B cell (primary cell): ENCODE measurements around the gene LTA4H. TPM values are rescaled to one million over a fixed set of nuclear protein-coding genes. Genes with fewer than 3 reads are reported as not detected.

Source experiments
- ATAC-seq: fragments of 200-7000 bp; cut with Tn5 transposase; one replicate; pipeline ENCODE4 v1.10.0; 2021; ENCODE audit warnings: low read depth, mild to moderate bottlenecking, moderate number of reproducible peaks, moderate library complexity
- CTCF ChIA-PET: fragments of 350-600 bp; sonication (Branson Sonifier 250); formaldehyde crosslinking; loops from one replicate; lab custom pipeline; 2021; ENCODE audit warnings: antibody characterized with exemption, inconsistent platforms; lab: Charles Lee
- POLR2A ChIA-PET: fragments of 350-600 bp; sonication (Branson Sonifier 250); formaldehyde crosslinking; loops from one replicate; lab custom pipeline; 2021; ENCODE audit warnings: antibody characterized with exemption; lab: Charles Lee
- DNase-seq: peaks from one replicate; pipeline ENCODE4 v3.0.0; 2013
- H2AFZ ChIP-seq: 2 replicates; pipeline ENCODE4 v1.6.1; 2012; ENCODE audit warnings: mild to moderate bottlenecking, low read depth, low read length; ENCODE audit not compliant: insufficient read depth, poor library complexity, severe bottlenecking
- H3K27ac ChIP-seq, 2 donors: 1 replicate in 1 of 2; 2 replicates in 1 of 2; pipeline ENCODE4 v1.5.1; 2012 to 2013; ENCODE audit warnings: low read length in 2 of 2, mild to moderate bottlenecking in 2 of 2, moderate library complexity in 1 of 2
- H3K27me3 ChIP-seq, 4 experiments: fragments of 200-600 bp in 1 of 4; sonication (generic) in 1 of 4; replicated peaks in 1 of 4; 1 replicate in 2 of 4; 2 replicates in 2 of 4; pipeline versions ENCODE4 v1.6.1 to v1.7.0; 2013 to 2016; ENCODE audit warnings: low read length in 3 of 4, mild to moderate bottlenecking in 2 of 4, mixed read lengths in 1 of 4, moderate library complexity in 1 of 4; ENCODE audit not compliant: insufficient read depth in 4 of 4, control insufficient read depth in 3 of 4; ENCODE audit errors: control extremely low read depth in 1 of 4
- H3K36me3 ChIP-seq, 2 experiments: replicated peaks in 1 of 2; 1 replicate in 1 of 2; 2 replicates in 1 of 2; pipeline versions ENCODE4 v1.6.1 to v1.7.1; 2013; ENCODE audit warnings: low read length in 1 of 2; ENCODE audit not compliant: insufficient read depth in 2 of 2, control insufficient read depth in 1 of 2; ENCODE audit errors: control extremely low read depth in 1 of 2, extremely low read depth in 1 of 2
- H3K4me1 ChIP-seq, 2 donors: fragments of 200-600 bp in 1 of 2; sonication (generic) in 1 of 2; 1 replicate in 1 of 2; 2 replicates in 1 of 2; pipeline versions ENCODE4 v1.5.1 to v1.6.1; 2013 to 2017; ENCODE audit warnings: low read length in 2 of 2; ENCODE audit not compliant: control insufficient read depth in 2 of 2, insufficient read depth in 2 of 2
- H3K4me2 ChIP-seq: replicated peaks from 2 replicates; pipeline ENCODE3; 2012; ENCODE audit warnings: mild to moderate bottlenecking, low read depth, low read length; ENCODE audit not compliant: poor library complexity, severe bottlenecking
- H3K4me3 ChIP-seq, 5 experiments: fragments of 200-600 bp in 1 of 5; sonication (generic) in 1 of 5; 1 replicate in 3 of 5; 2 replicates in 2 of 5; pipeline versions ENCODE4 v1.5.1 to v1.7.0; 2011 to 2016; ENCODE audit warnings: low read length in 4 of 5, mild to moderate bottlenecking in 4 of 5, low read depth in 2 of 5, control low read depth in 1 of 5, moderate library complexity in 1 of 5; ENCODE audit not compliant: insufficient read depth in 1 of 5; ENCODE audit errors: control extremely low read depth in 1 of 5, extremely low read depth in 1 of 5
- H3K79me2 ChIP-seq: fragments of 200-600 bp; sonication (generic); one replicate; pipeline ENCODE4 v1.6.0; 2016; ENCODE audit warnings: low read length; ENCODE audit not compliant: control insufficient read depth, insufficient read depth
- H3K9ac ChIP-seq: fragments of 200-600 bp; sonication (generic); 2 replicates; pipeline ENCODE4 v1.6.1; 2017; ENCODE audit warnings: mild to moderate bottlenecking, low read length, moderate library complexity
- H3K9me3 ChIP-seq, 3 donors: one replicate each; pipeline versions ENCODE4 v1.6.1 to v1.7.1; 2013; ENCODE audit warnings: low read length in 2 of 3; ENCODE audit not compliant: control insufficient read depth in 2 of 3, insufficient read depth in 1 of 3; ENCODE audit errors: control extremely low read depth in 1 of 3
- H4K20me1 ChIP-seq: 2 replicates; pipeline ENCODE4 v1.6.0; 2012; ENCODE audit warnings: mild to moderate bottlenecking, low read length; ENCODE audit not compliant: insufficient read depth, control insufficient read depth, poor library complexity, severe bottlenecking
- H3K27ac Mint-ChIP-seq: one replicate; pipeline ENCODE4 v1.8.0; 2021; ENCODE audit warnings: mixed read lengths
- H3K27me3 Mint-ChIP-seq: one replicate; pipeline ENCODE4 v1.8.0; 2021; ENCODE audit warnings: mixed read lengths
- H3K4me1 Mint-ChIP-seq: one replicate; pipeline ENCODE4 v1.8.0; 2021; ENCODE audit warnings: mixed read lengths
- H3K4me3 Mint-ChIP-seq: one replicate; pipeline ENCODE4 v1.8.0; 2021; ENCODE audit warnings: mixed read lengths
- H3K9me3 Mint-ChIP-seq: one replicate; pipeline ENCODE4 v1.8.0; 2022; ENCODE audit warnings: mixed read lengths; ENCODE audit not compliant: insufficient read depth
- CTCF ChIP-seq: fragments of 200-600 bp; IDR thresholded peaks from one replicate; pipeline ENCODE4 v1.8.0; 2022; ENCODE audit warnings: antibody characterized with exemption, mild to moderate bottlenecking
- EZH2 ChIP-seq: IDR thresholded peaks from 2 replicates; pipeline ENCODE4 v1.6.1; 2012; ENCODE audit warnings: borderline replicate concordance, low read depth, mild to moderate bottlenecking, moderate library complexity, low read length; ENCODE audit not compliant: insufficient read depth, poor library complexity, severe bottlenecking
- WGBS: methylation state at CpG from one replicate; pipeline ENCODE4 v1.1.5; 2013; ENCODE audit warnings: missing lambda C conversion rate; ENCODE audit not compliant: insufficient coverage; 5-methylcytosine and 5-hydroxymethylcytosine counted together
- intact Hi-C: fragments of 100-400 bp; cut with micrococcal nuclease; formaldehyde crosslinking; loops from one replicate; pipeline ENCODE4 v1.10.0; 2022
- polyA plus RNA-seq: library from polyadenylated mRNA; depleted of rRNA; stranded (reverse); fragments of >200 nt; gene quantifications from 2 replicates; pipeline ENCODE4 v1.2.3, GENCODE V29; 2012
- total RNA-seq, 2 donors: library from RNA; stranded (reverse); fragments of 120-200 nt in 1 of 2; gene quantifications; 1 replicate in 1 of 2; 2 replicates in 1 of 2; pipeline versions ENCODE4 v1.2.3 to v1.2.4, GENCODE V29; 2013 to 2022

Gene LTA4H
- total and polyA plus RNA-seq, 2 donors (not counting 1 experiment from before 2014, with no cell fraction given): 153 to 167 TPM

- Mint-ChIP-seq H3K4me1 (peaks cover 41% of the 10 kb centered on the region), H3K9me3 (no peaks in the 10 kb centered on the region), H3K4me3 (no peak overlapping the region), H3K27me3 (no peaks in the 10 kb centered on the region), H3K27ac (peak overlapping the region; percentile 47)
- TF ChIP-seq CTCF (no peak), EZH2 (no peak)
- Histone ChIP-seq H2AFZ (no peak overlapping the region), H3K9ac (no peak overlapping the region), H4K20me1 (no peaks in the 10 kb centered on the region), H3K4me2 (no peak overlapping the region), H3K27me3 (no peaks in the 10 kb centered on the region), H3K27ac (no peak overlapping the region), H3K79me2 (no peaks in the 10 kb centered on the region), H3K4me1 (peaks cover 46 to 52% of the 10 kb centered on the region in 2 donors), H3K36me3 (no peaks in the 10 kb centered on the region), H3K9me3 (peaks cover 0 to 4% (median 0%) of the 10 kb centered on the region in 3 donors), H3K4me3 (no peak overlapping the region)
- WGBS: no CpG with 5 or more reads among the region's 2 CpGs
- CTCF ChIA-PET: no interaction called here
- POLR2A ChIA-PET: no interaction called here
- ATAC-seq: no peak
- no peak for DNase-seq
- intact Hi-C loops: no loop called here
Observed at GRCh38 chr12:96050139-96050538, 14.8 kb upstream of the LTA4H start.

- Histone ChIP-seq H3K27me3 (no peaks in the 10 kb centered on the region), H3K36me3 (no peaks in the 10 kb centered on the region), H3K9ac (no peak overlapping the region), H4K20me1 (no peaks in the 10 kb centered on the region), H3K79me2 (no peaks in the 10 kb centered on the region), H3K4me2 (no peak overlapping the region), H3K9me3 (peaks cover 0 to 6% (median 0%) of the 10 kb centered on the region in 3 donors), H3K4me3 (no peak overlapping the region), H3K27ac (no peak overlapping the region), H3K4me1 (peaks cover 56 to 61% of the 10 kb centered on the region in 2 donors), H2AFZ (no peak overlapping the region)
- Mint-ChIP-seq H3K27me3 (no peaks in the 10 kb centered on the region), H3K27ac (peak overlapping the region; percentile 16), H3K9me3 (no peaks in the 10 kb centered on the region), H3K4me1 (peaks cover 52% of the 10 kb centered on the region), H3K4me3 (peak overlapping the region; percentile 7)
- DNase-seq (no peak), ATAC-seq (no peak)
- POLR2A ChIA-PET: no interaction called here
- TF ChIP-seq CTCF (no peak), EZH2 (no peak)
- WGBS: no CpG with 5 or more reads among the region's 6 CpGs
- CTCF ChIA-PET: interaction anchor here (0.9 to 1.1 kb wide), 2 partner anchors 166 to 471 kb away, joined by 3 read pairs; no protein-coding TSS in a partner anchor
- intact Hi-C loops: no loop called here
Observed at GRCh38 chr12:96049101-96049500, 13.7 kb upstream of the LTA4H start.
